H1 (cell line): ENCODE measurements around the gene FGF19. TPM values are rescaled to one million over a fixed set of nuclear protein-coding genes. Genes with fewer than 3 reads are reported as not detected.

Experiments
- CTCF ChIA-PET: fragments of 300-600 bp; sonication (Branson Sonifier 250); formaldehyde crosslinking; loops from one replicate; lab custom pipeline; 2021; ENCODE audit not compliant: partially characterized antibody; lab: Charles Lee
- POLR2A ChIA-PET: fragments of 300-600 bp; sonication (Branson Sonifier 250); formaldehyde crosslinking; loops from one replicate; lab custom pipeline; 2021; ENCODE audit warnings: inconsistent platforms; ENCODE audit not compliant: partially characterized antibody; lab: Charles Lee
- DNase-seq, 2 experiments: peaks; one replicate each; pipeline versions ENCODE4 v3.0.0 to v3.0.0-alpha.2; 2010 to 2022; ENCODE audit warnings: low spot score in 2 of 2, low read depth in 1 of 2, mixed read lengths in 1 of 2
- FAIRE-seq: peaks from 2 replicates; lab custom pipeline; 2011; peaks lifted over from hg19 to GRCh38; lab: Jason Lieb, UNC
- H2AFZ ChIP-seq: 2 replicates; pipeline ENCODE4 v1.8.1; 2012; ENCODE audit warnings: low read length, inconsistent platforms
- H2AK5ac ChIP-seq: 2 replicates; pipeline ENCODE4 v1.6.1; 2013; ENCODE audit warnings: low read depth, low read length
- H2BK120ac ChIP-seq: replicated peaks from 2 replicates; pipeline ENCODE3; 2013; ENCODE audit warnings: low read depth, low read length, inconsistent platforms
- H2BK12ac ChIP-seq: 2 replicates; pipeline ENCODE4 v1.6.1; 2013; ENCODE audit warnings: low read depth, low read length
- H2BK15ac ChIP-seq: 2 replicates; pipeline ENCODE4 v1.6.1; 2013; ENCODE audit warnings: low read length
- H2BK20ac ChIP-seq: 2 replicates; pipeline ENCODE4 v1.6.1; 2013; ENCODE audit warnings: low read length
- H2BK5ac ChIP-seq: 2 replicates; pipeline ENCODE4 v1.6.1; 2013; ENCODE audit warnings: low read depth, low read length
- H3K14ac ChIP-seq: 2 replicates; pipeline ENCODE4 v1.6.1; 2013; ENCODE audit warnings: inconsistent platforms; ENCODE audit not compliant: insufficient read length
- H3K18ac ChIP-seq: 2 replicates; pipeline ENCODE4 v1.6.1; 2013; ENCODE audit warnings: low read length; ENCODE audit errors: extremely low read depth
- H3K23ac ChIP-seq: 2 replicates; pipeline ENCODE4 v1.6.1; 2013; ENCODE audit warnings: inconsistent platforms; ENCODE audit not compliant: insufficient read length
- H3K23me2 ChIP-seq: 2 replicates; pipeline ENCODE4 v1.6.1; 2013; ENCODE audit warnings: low read depth, low read length
- H3K27ac ChIP-seq: 2 replicates; pipeline ENCODE4 v1.6.1; 2011; ENCODE audit warnings: low read depth, low read length, inconsistent platforms
- H3K27me3 ChIP-seq, 4 experiments: replicated peaks in 1 of 4; 1 replicate in 1 of 4; 2 replicates in 3 of 4; pipeline versions ENCODE4 v1.6.1 to v1.8.1; 2011 to 2013; ENCODE audit warnings: low read length in 3 of 4, mild to moderate bottlenecking in 3 of 4, inconsistent platforms in 2 of 4, mixed read lengths in 2 of 4, moderate library complexity in 1 of 4; ENCODE audit not compliant: control insufficient read depth in 3 of 4, insufficient read depth in 3 of 4; ENCODE audit errors: extremely low read depth in 1 of 4
- H3K36me3 ChIP-seq, 4 experiments: 2 replicates each; pipeline versions ENCODE4 v1.6.1 to v1.8.1; 2011 to 2013; ENCODE audit warnings: mild to moderate bottlenecking in 4 of 4, low read length in 3 of 4, moderate library complexity in 2 of 4, control low read depth in 1 of 4, inconsistent platforms in 1 of 4; ENCODE audit not compliant: insufficient read depth in 4 of 4, control insufficient read depth in 2 of 4
- H3K4ac ChIP-seq: replicated peaks from 2 replicates; pipeline ENCODE3; 2013; ENCODE audit warnings: low read length, low read depth, mixed read lengths, inconsistent platforms; ENCODE audit not compliant: insufficient read length
- H3K4me1 ChIP-seq, 4 experiments: replicated peaks in 1 of 4; 1 replicate in 1 of 4; 2 replicates in 3 of 4; pipeline versions ENCODE4 v1.6.1 to v1.8.1; 2011 to 2013; ENCODE audit warnings: low read length in 3 of 4, inconsistent platforms in 2 of 4, mixed read lengths in 1 of 4; ENCODE audit not compliant: insufficient read depth in 4 of 4, control insufficient read depth in 3 of 4
- H3K4me2 ChIP-seq, 2 experiments: 2 replicates each; pipeline versions ENCODE4 v1.6.1 to v1.8.1; 2011 to 2013; ENCODE audit warnings: low read depth in 2 of 2, low read length in 2 of 2, control low read depth in 1 of 2, inconsistent platforms in 1 of 2, mild to moderate bottlenecking in 1 of 2; ENCODE audit not compliant: insufficient read depth in 1 of 2
- H3K4me3 ChIP-seq, 4 experiments: fragments of 200-600, 300-600 bp in 1 of 4; sonication (generic), shearing (Covaris generic), sonication (Bioruptor Twin) in 1 of 4; 2 replicates each; pipeline versions ENCODE4 v1.5.1 to v1.8.1; 2011 to 2016; ENCODE audit warnings: low read length in 4 of 4, low read depth in 3 of 4, control low read depth in 2 of 4, inconsistent platforms in 2 of 4, mild to moderate bottlenecking in 2 of 4, mixed read lengths in 1 of 4, moderate library complexity in 1 of 4; ENCODE audit not compliant: insufficient read depth in 2 of 4; ENCODE audit errors: extremely low read depth in 1 of 4
- H3K56ac ChIP-seq: replicated peaks from 2 replicates; pipeline ENCODE3; 2013; ENCODE audit warnings: low read depth, mild to moderate bottlenecking, mixed read lengths, low read length, inconsistent platforms; ENCODE audit not compliant: insufficient read length
- H3K79me1 ChIP-seq: 2 replicates; pipeline ENCODE4 v1.6.1; 2013; ENCODE audit warnings: low read depth, low read length, control low read depth
- H3K79me2 ChIP-seq, 2 experiments: 2 replicates each; pipeline versions ENCODE4 v1.6.1 to v1.8.1; 2012 to 2013; ENCODE audit warnings: low read length in 2 of 2, mild to moderate bottlenecking in 2 of 2, inconsistent platforms in 1 of 2; ENCODE audit not compliant: insufficient read depth in 2 of 2, control insufficient read depth in 1 of 2
- H3K9ac ChIP-seq, 4 experiments: replicated peaks in 1 of 4; 1 replicate in 1 of 4; 2 replicates in 3 of 4; pipeline versions ENCODE4 v1.6.1 to v1.8.1; 2011 to 2013; ENCODE audit warnings: low read depth in 3 of 4, low read length in 3 of 4, control low read depth in 2 of 4, mild to moderate bottlenecking in 2 of 4, moderate library complexity in 2 of 4, inconsistent platforms in 1 of 4; ENCODE audit errors: extremely low read depth in 1 of 4
- H3K9me3 ChIP-seq, 2 experiments: 2 replicates each; pipeline versions ENCODE4 v1.6.1 to v1.8.1; 2012 to 2013; ENCODE audit warnings: mild to moderate bottlenecking in 2 of 2, moderate library complexity in 2 of 2, control low read depth in 1 of 2, inconsistent platforms in 1 of 2, low read depth in 1 of 2, low read length in 1 of 2, mixed read lengths in 1 of 2; ENCODE audit not compliant: insufficient read depth in 2 of 2
- H4K20me1 ChIP-seq, 2 experiments: replicated peaks in 1 of 2; 2 replicates each; pipeline versions ENCODE3 to v1.8.1; 2011 to 2013; ENCODE audit warnings: inconsistent platforms in 2 of 2, low read length in 2 of 2, mild to moderate bottlenecking in 1 of 2; ENCODE audit not compliant: insufficient read depth in 2 of 2, control insufficient read depth in 1 of 2
- H4K5ac ChIP-seq: 2 replicates; pipeline ENCODE4 v1.6.1; 2013; ENCODE audit warnings: low read length, low read depth, mixed read lengths, inconsistent platforms; ENCODE audit not compliant: insufficient read length
- H4K8ac ChIP-seq: 2 replicates; pipeline ENCODE4 v1.8.0; 2013; ENCODE audit warnings: mild to moderate bottlenecking, moderate library complexity, low read length, inconsistent platforms; ENCODE audit not compliant: insufficient read depth; ENCODE audit errors: extremely low read depth
- H4K91ac ChIP-seq: replicated peaks from 2 replicates; pipeline ENCODE3; 2013; ENCODE audit warnings: low read length, mixed read lengths, inconsistent platforms; ENCODE audit not compliant: insufficient read length
- WGBS, 2 experiments: shearing (Covaris generic) in 1 of 2; methylation state at CpG; one replicate each; pipeline versions ENCODE4 v1.1.6 to v1.1.7; 2013 to 2015; ENCODE audit warnings: low lambda C conversion rate in 2 of 2, mixed read lengths in 2 of 2, inconsistent platforms in 1 of 2, low coverage in 1 of 2, missing lambda C conversion rate in 1 of 2; ENCODE audit not compliant: insufficient replicate concordance in 2 of 2, insufficient coverage in 1 of 2, insufficient read length in 1 of 2; ENCODE audit errors: extremely low coverage in 1 of 2, missing lambda C conversion rate in 1 of 2; 5-methylcytosine and 5-hydroxymethylcytosine counted together
- polyA plus RNA-seq, 7 experiments: library from polyadenylated mRNA; depleted of rRNA in 3 of 7; stranded (reverse) in 5 of 7; unstranded in 2 of 7; fragments of >200 nt in 5 of 7; fragments of 200-250 nt in 2 of 7; gene quantifications; 1 replicate in 5 of 7; 2 replicates in 1 of 7; 4 replicates in 1 of 7; pipeline versions ENCODE4 v1.2.1 to v1.2.3, GENCODE V29; 2011 to 2013; ENCODE audit warnings: missing spikeins in 2 of 7, mixed read lengths in 2 of 7
- total RNA-seq: library from RNA; stranded (reverse); fragmentation: NEBNext Ultra II Directional; extraction: Animal tissue kit (Norgen Biotek cat#: 25700); gene quantifications from 2 replicates; pipeline ENCODE4 v1.2.1, GENCODE V29; 2021

FGF19 gene
- total and polyA plus RNA-seq, 2 of the 8 experiments (the other 6 are each of a cell fraction or from before 2014, with no cell fraction given) = 9.6 to 14.8 TPM

DNA sequence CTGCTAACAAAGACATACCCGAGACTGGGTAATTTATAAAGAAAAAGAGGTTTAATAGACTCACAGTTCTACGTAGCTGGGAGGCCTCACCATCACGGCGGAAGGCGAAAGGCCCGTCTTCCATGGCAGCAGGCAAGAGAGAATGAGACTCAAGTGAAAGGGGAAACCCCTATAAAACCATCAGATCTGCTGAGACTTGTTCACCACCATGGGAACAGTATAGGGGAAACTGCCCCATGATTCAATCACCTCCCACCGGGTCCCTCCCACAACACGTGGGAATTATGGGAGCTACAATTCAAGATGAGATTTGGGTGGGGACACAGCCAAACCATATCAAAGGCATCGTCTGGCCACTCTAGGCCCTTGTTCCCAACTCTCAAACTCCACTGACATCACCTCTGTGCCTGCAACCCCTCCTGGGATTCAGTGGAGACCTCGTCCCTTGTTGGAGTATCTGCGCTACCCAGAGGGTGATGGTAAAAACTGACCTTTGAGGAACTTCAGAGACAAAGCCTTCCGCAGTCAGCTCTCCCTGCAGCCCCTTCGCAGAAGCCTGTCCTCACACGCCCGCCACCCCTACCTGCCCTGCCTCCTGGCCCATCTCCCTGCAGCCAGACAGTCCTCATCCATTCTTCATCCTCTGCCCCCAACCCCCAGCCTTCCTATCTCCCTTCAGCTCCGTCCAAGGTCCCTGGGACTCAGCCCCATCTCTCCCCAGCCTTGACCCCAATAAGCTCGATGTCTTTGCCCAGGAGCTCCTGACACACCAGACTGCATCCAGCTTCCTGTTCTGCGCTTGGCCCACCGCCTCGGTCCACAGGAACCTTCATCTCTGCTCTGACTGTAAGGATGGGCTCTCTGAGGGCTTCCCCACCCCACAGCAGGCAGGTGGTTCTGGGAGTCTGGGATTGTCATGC lies 47.0 kb downstream of the FGF19 start:
- H3K27ac ChIP-seq = no peak overlapping the region
- H2BK15ac ChIP-seq = peak overlapping the region; percentile 92
- no peak overlapping the region for H3K4me2 ChIP-seq
- no peaks in the 10 kb centered on the region; the same call in 1 of the 2 replicates for H3K23me2 ChIP-seq
- peak overlapping the region; percentile 86; the same call in 1 of the 2 replicates for H2BK12ac ChIP-seq
- POLR2A ChIA-PET = interaction anchor here (0.7 to 10.9 kb wide), 10 partner anchors 8 to 406 kb away, joined by 3 to 197 read pairs (median 4); partner anchors contain the start of genes CCND1 and LTO1
- no peaks in the 10 kb centered on the region for H3K79me2 ChIP-seq
- no peak overlapping the region for H3K9ac ChIP-seq
- no peaks in the 10 kb centered on the region for H3K9me3 ChIP-seq
- DNase-seq (peak in 1 of 2 experiments; percentile 46), FAIRE-seq (no peak)
- H2AFZ ChIP-seq = no peak overlapping the region
- H3K23ac ChIP-seq = no peak overlapping the region
- H3K4ac ChIP-seq = peak overlapping the region; percentile 3
- H3K79me1 ChIP-seq = 0 out of 2 replicates have a peak, but pooled peaks cover 2% of the 10 kb centered on the region
- H2BK20ac ChIP-seq = peak overlapping the region; percentile 43; the same call in 1 of the 2 replicates
- peaks cover 5 to 18% (median 13%) of the 10 kb centered on the region in 4 experiments for H3K4me1 ChIP-seq
- peaks cover under 1 to 3% of the 10 kb centered on the region in 2 experiments for H4K20me1 ChIP-seq
- H3K14ac ChIP-seq = no peak overlapping the region
- no peak overlapping the region for H2BK120ac ChIP-seq
- H3K56ac ChIP-seq = no peak overlapping the region
- H3K4me3 ChIP-seq = no peak overlapping the region
- H3K18ac ChIP-seq = no peak overlapping the region; the same call in 1 of the 2 replicates
- no peak overlapping the region for H4K8ac ChIP-seq
- WGBS, 2 experiments = 90% methylated on average over 20 of the region's 20 CpGs; no CpG with 5 or more reads in 1 of the 2 experiments
- peak overlapping the region; percentile 69; the same call in 1 of the 2 replicates for H2BK5ac ChIP-seq
- CTCF ChIA-PET = interaction anchor here (0.7 to 8.4 kb wide), 11 partner anchors 9 to 556 kb away, joined by 3 to 81 read pairs (median 4); partner anchors contain the start of gene LTO1
- H3K27me3 ChIP-seq = no peaks in the 10 kb centered on the region; a peak in 1 of 7 replicates
- peaks cover 5 to 26% (median 13%) of the 10 kb centered on the region in 4 experiments for H3K36me3 ChIP-seq
- H4K5ac ChIP-seq = peak overlapping the region; percentile 4
- peak overlapping the region; percentile 11 for H4K91ac ChIP-seq
- H2AK5ac ChIP-seq = peak overlapping the region; percentile 25
